DMS53 treated with DMSO at 0.1 percent for 48 hours (cell line): ENCODE results near the gene DMRTB1.

Experiments used
- DNase-seq: peaks from one replicate; lab custom pipeline; 2025; ENCODE audit not compliant: unreplicated experiment; lab: John Stamatoyannopoulos, UW

DMRTB1 gene

DNA sequence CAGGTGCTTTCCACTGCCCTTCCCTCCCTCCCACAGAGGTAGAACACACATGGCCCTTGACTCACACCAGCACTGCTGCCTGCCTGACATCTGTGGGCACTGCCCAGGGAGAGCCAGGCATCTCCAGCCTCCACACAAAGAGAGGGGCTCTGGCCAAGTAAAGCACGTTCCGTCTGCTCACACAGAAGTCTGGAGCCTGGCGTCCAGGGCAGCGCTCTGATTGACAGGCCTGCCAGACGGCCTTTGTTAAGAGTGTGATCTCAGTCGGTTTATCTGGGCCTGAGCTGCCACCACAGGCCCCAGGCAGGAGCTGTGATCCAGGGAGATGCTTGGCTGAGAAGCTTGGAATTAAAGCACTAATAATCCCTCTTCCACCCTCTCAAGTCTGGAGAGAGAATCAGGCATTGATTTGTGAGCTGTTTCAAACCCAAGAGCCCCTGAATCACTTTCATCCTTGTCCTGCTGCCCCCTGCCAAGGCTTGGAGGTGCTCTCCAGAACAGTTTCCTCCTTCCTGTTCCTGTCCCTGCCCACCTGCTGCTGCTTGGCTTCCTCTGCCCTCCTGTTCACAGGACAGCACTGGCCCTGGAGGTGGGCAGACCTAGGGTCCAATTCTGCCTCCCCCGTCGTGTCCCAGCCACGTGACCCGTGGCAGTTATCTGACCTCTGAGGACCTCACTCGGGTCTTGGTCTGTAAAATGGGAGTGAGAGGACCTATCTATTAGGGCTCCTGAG, 3.7 kb downstream of the DMRTB1 start:
- DNase-seq, result no peak

- no peak for DNase-seq
Measured at GRCh38 chr1:53463961-53464899, 5.0 kb downstream of the DMRTB1 start.

GRCh38 chr1:53465023-53465957, 6.1 kb downstream of the DMRTB1 start:
- no peak for DNase-seq

- no peak for DNase-seq
Measured at GRCh38 chr1:53467391-53467790, 8.2 kb downstream of the DMRTB1 start.

GRCh38 chr1:53468374-53468773, 9.2 kb downstream of the DMRTB1 start:
- no peak for DNase-seq

- no peak for DNase-seq
Measured at GRCh38 chr1:53469373-53469772, 10.2 kb downstream of the DMRTB1 start.

DNA sequence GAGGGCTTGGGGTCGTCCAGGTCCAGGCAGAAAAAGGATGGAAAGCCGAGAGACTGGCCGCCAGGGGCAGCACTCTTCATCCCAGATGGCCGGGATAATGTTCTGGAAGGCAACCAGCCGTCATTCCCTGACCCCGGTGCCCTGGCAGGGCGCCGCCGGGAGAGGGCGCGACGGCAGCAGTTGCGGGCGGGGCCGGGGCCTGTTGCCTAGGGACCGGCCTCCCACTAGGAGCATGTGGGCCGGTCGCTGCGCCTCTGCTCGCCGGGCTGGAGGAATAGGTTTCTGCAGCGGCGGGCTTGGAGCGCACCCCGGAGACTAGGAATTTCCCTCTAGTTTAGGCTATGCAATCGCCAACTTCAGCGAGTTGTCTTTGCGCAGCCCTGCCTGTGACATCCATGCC, 11.0 kb downstream of the DMRTB1 start:
- peak; percentile 95 for DNase-seq

DNA sequence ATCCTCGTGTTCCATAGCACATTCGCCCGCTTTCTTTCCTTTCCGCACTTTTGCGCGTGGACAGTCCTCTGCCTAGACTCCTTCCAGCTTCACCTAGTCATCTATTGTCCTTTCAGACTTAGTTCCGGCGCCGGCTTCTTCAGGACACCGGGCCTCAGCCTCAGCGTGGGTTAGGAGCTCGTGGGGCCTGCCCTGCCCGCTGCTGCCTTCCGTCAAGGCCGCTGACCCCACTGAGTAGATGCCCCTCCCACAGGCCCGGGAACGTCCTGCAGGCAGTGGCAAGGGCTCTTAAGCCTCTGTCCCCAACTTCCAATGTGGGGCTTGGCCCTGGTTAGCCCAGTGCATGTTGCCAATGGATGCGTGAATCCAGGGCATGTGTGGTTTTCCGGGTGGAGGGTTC, 11.4 kb downstream of the DMRTB1 start:
- DNase-seq, result no peak

DNA sequence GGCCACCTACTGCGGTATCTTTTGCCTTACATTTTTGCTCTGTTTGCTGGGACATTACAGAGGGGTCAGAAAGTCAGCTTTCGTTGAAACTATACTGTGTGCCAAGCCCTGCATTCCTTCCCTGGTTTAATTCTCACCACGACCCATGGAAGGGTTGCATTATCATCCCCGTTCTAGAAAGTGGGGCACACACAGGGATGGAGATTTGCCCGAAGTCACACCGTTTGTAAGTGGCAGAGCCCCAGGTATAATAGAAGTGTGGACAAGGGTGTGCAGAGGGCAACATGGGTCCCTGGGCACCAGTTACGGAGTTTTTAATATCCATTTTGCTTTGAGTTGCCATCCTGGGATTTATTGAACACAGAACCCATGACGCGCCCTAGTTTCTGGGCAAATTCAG, 11.8 kb downstream of the DMRTB1 start:
- DNase-seq, result no peak

GRCh38 chr1:53473463-53473862, 14.3 kb downstream of the DMRTB1 start:
- no peak for DNase-seq

GRCh38 chr1:53475664-53476063, 16.5 kb downstream of the DMRTB1 start:
- DNase-seq, result no peak

DNA sequence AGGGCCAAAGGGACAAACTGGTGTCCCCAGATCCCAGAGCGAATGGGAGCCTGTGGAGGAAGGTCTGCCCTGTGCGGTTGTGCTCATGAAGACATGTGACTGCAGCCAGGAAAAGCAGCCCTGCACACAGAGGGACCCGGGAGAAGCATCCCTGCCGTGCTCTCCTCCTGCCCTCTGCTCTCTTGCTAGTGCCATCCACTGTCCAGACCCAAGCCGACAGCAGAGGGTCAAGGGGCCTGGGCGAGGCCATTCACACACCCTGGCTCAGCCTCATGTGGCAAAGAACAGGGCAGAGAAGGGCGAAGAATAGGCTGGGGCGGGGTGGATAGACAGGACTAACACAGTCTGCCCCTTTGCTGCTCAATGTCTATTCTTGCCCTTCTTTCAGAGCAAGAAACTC, 17.4 kb downstream of the DMRTB1 start:
- no peak for DNase-seq

DNA sequence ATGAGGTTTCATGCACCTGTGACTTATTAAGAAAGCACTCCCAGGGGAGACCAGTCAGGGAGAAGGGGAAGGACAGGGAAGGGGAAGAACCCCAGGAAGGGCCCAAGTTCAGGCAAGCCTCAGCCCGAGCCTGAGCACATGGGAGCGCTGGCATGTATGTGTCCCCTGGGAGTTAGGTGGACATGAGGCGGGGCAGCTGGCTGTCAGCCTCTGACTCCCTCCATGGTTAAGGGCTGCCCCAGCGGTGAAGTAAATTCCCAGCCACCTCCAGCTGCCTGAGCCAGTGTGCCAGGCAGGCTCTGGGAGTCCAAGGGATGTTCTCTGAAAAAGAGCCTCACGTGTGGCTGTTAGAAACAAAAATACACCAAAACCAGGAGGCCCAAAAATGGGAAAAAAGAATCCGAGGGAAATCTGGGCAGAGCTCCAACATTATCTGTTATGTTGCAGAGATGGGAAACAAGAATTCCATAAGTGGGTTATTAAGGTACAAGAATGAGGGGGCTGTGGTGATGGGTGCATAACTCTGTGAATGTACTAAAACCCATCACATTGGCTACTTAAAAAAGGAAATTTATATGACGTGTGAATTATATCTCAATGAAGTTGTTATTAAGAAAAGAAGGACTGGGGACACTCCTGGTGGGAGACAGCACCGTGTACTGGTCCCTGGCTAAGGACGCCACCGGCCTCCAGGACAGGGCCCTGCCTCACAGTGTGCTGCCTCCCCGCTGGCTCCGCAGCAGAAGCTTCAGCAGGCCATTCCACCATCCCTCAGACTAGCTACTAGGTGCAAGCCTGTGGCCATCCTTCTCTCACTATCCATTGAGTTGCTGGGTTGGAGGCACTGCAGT, 18.7 kb downstream of the DMRTB1 start:
- no peak for DNase-seq

DNA sequence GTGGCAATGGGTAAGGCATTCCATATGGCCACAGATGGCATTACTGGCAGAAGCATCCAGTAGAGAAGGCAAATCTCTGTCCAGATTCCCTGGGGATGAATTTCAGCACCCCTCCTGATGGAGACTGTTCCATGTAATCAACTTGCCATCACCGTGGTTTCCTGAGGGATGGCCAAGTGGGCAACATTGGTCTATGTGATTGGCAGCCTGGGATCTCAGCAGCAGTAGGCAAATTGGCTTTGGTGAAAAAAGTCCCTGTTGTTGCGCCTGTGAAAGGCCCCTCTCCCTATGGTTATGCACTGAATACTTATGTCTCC, 19.3 kb downstream of the DMRTB1 start:
- no peak for DNase-seq

DNA sequence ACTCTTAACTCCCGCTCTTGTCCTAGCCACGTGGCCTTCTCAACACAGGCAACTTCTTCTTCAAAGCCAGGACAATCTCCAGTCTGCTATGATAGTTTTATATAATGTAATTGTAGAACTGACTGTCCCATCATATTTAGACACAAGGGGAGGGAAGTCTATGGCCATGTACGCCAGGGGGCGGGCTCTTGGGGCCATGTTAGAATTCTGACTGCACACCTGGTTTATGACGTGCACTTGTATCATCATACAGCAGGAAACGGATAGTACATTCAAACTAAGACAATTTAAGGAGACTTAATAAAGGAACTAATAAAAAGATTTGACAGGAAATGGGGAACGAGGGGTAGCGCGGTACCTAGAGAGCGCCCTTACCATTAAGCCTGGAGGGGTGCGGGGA, 21.5 kb downstream of the DMRTB1 start:
- DNase-seq, result no peak

DNA sequence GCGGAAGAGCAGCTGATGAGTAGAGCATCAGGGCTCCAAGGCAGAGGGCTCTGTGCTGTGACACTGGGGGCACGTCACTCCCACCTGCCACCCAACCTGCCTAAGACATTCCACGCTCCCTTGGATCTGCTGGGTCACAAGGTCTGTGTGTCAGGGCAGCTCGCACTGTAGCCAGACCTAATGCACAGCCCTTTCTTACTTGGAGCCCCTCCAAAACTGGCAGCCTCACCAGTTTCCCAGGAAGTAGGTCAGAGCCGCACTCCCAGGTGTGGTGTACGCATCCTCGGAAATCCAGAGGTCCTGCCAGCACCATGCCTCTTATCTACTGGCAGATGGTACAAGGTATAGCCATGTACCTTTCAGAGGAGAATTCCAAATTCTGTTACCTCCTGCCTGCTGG, 22.3 kb downstream of the DMRTB1 start:
- no peak for DNase-seq

GRCh38 chr1:53482441-53483153, 23.4 kb downstream of the DMRTB1 start:
- no peak for DNase-seq

GRCh38 chr1:53483170-53483569, 24.0 kb downstream of the DMRTB1 start:
- DNase-seq, result no peak

DNA sequence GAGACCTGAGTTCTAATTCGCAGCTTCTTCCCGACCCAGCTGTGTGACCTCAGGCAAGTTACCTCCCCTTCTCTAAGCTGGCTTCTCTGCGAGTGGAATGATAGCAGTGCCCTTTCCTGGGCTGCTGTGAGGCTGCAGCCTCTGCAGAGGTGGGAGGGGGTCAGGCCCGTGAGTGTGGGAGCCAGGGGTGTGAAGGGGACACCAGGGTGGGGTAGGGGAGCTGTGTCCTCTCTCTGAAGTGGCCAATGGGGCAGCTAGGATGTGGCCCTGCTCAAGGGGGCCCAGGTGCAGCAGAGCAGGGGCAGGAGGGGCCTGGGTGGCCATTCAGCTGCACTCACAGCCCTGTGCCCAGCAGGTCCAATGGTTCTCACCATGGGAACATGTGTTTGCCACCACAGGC, 24.5 kb downstream of the DMRTB1 start:
- no peak for DNase-seq
